ENCODE measurements around the gene SGIP1.

The SGIP1 gene

DNA sequence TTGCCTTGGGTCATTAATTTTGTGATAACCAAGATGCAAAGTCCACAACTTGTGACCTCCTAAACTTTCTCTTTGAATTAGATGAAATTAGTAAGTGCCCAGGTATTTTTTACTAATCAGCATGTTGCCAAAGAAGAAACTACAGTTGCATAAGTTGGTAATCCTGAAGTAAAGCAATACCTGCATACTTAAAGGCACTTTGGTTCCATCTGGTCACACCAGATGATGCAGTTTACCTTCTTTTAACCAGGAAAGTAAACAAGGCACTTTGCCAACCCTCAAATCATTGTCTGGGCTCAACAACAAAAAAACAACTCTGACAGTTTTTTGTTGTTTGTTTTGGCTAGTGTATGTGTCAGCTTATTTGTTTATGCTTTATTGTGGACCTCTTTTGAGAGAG is 162.8 kb downstream of the SGIP1 start:
- Histone ChIP-seq H3K4me1 (no peaks in the 10 kb centered on the region), H3K27me3 (no peaks in the 10 kb centered on the region), H3K9me3 (no peaks in the 10 kb centered on the region), H3K36me3 (no peaks in the 10 kb centered on the region), H3K4me3 (ENCODE audit: low read depth, low read length) (no peak overlapping the region)
- no peak for DNase-seq
- TF ChIP-seq CTCF (IDR thresholded peaks at IDR 0.05; ENCODE audit: low read depth, low read length) = no peak

DNA sequence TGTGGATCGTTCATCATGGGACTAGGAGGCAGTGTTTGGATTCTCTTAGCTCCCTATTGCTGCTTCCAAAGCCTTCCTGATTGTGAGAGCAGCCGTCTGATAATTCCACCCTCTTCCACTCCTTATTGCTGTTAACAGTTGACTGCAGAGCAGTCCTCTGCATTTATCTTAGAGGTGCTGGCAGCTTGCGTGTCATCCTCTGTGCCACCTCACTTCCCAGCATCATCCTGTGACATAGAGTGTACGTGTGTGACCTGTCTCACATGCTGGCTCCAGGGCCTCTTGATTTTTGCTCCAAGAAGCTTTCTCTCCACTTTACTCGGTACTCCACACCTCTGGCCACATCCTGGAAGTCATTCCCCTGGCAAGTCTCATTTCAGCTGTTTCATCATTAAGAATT is 165.3 kb downstream of the SGIP1 start:
- Histone ChIP-seq H3K9me3 (no peaks in the 10 kb centered on the region), H3K27me3 (no peaks in the 10 kb centered on the region), H3K4me1 (no peaks in the 10 kb centered on the region), H3K4me3 (ENCODE audit: low read depth, low read length) (no peak overlapping the region), H3K36me3 (no peaks in the 10 kb centered on the region)
- TF ChIP-seq CTCF (IDR thresholded peaks at IDR 0.05; ENCODE audit: low read depth, low read length) = no peak
- no peak for DNase-seq

DNA sequence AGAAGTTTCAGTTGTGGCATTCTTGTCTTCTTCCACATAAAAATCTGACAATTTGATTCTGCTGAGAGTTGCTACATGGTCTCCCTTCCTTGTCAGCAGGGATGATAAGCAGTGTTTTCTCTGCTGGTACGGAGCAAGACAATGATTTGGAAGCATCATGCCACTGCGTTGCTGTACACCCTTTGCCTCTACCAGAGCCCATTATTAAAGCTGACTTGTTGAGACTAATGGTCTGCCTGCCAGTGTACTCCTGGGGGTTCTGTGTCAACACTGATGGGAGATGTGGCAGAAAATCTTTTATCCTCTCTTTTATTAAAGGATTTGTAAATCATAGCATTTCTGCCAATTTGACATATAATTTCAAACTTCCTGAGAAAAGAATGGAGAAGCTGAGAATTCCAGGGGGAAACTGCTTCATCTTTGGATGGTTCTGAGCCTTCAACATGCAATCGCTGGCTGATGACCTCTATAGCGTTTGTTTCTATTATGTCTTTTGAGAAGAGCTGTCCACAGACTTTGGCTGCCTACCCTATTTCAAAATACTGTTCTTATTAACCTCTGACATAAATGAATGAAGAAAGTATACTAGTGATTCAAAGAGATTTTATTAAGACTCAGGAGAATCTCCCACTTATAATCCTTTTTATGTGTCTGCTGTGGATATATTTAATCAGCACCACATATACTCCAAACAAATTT is 170.4 kb downstream of the SGIP1 start:
- H3K27me3 ChIP-seq = no peaks in the 10 kb centered on the region
- H3K4me3 ChIP-seq (ENCODE audit: low read depth, low read length) = no peak overlapping the region
- TF ChIP-seq CTCF (IDR thresholded peaks at IDR 0.05; ENCODE audit: low read depth, low read length) = no peak
- H3K9me3 ChIP-seq = no peaks in the 10 kb centered on the region
- DNase-seq = no peak
- no peaks in the 10 kb centered on the region for H3K4me1 ChIP-seq
- H3K36me3 ChIP-seq = no peaks in the 10 kb centered on the region

DNA sequence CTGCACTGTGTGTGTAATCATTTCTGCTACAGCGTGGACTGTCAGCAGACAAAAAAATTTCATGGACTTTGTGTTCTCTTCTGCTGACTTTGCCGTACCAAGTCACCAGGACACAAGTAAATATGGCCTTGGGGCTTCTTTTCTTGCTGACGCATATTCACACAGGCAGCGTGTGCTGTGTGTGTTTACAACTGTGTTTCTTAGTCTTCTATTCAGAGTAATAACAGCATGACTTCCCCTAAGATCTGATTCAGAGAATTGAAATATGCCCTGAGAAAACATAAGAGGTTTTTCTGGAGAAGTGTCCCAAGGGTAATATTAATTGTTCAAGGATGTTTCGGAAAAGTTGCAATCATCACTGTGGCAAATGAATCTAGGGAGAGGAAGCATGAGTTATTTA is 171.2 kb downstream of the SGIP1 start:
- no peaks in the 10 kb centered on the region for H3K27me3 ChIP-seq
- no peak overlapping the region for H3K4me3 ChIP-seq (ENCODE audit: low read depth, low read length)
- H3K9me3 ChIP-seq = no peaks in the 10 kb centered on the region
- no peaks in the 10 kb centered on the region for H3K36me3 ChIP-seq
- no peak for TF ChIP-seq CTCF (IDR thresholded peaks at IDR 0.05; ENCODE audit: low read depth, low read length)
- no peak for DNase-seq
- no peaks in the 10 kb centered on the region for H3K4me1 ChIP-seq

DNA sequence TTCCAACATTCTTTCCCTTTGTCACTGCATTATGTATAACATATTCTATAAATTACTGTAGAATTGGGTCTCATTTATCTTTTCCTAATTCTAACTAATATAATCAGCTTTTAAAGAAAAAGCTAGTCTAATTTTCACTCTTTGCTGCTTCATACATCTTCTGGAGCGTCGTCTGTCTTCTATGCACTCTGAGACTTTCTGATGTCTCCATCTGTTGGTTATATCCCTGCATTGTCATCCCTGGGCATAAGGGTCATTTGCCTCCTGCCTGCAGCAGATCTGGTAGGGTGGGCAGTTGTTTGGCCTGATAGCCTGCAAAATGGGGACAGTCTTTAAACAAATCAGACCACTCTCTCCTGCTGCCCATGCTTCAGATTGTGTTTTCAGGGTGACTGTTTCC is 177.5 kb downstream of the SGIP1 start:
- peak; percentile 10 for DNase-seq
- Histone ChIP-seq H3K36me3 (no peaks in the 10 kb centered on the region), H3K9me3 (no peaks in the 10 kb centered on the region), H3K4me3 (ENCODE audit: low read depth, low read length) (no peak overlapping the region), H3K27me3 (no peaks in the 10 kb centered on the region), H3K4me1 (0 out of 2 replicates have a peak, but pooled peaks cover 2% of the 10 kb centered on the region)
- peak; percentile 44 for TF ChIP-seq CTCF (IDR thresholded peaks at IDR 0.05; ENCODE audit: low read depth, low read length)

- H3K36me3 ChIP-seq = no peaks in the 10 kb centered on the region
Measured at GRCh38 chr1:66712839-66713238, 178.9 kb downstream of the SGIP1 start.

More at GRCh38 chr1:66712839-66713238, 178.9 kb downstream of the SGIP1 start:
- DNase-seq = no peak
- Histone ChIP-seq H3K4me1 (0 out of 2 replicates have a peak, but pooled peaks cover 2% of the 10 kb centered on the region), H3K4me3 (ENCODE audit: low read depth, low read length) (no peak overlapping the region), H3K27me3 (no peaks in the 10 kb centered on the region), H3K9me3 (no peaks in the 10 kb centered on the region)
- TF ChIP-seq CTCF (IDR thresholded peaks at IDR 0.05; ENCODE audit: low read depth, low read length) = no peak
